ENCODE results near the gene DPH3.

DPH3 gene

GRCh38 chr3:16290827-16291196, 26.1 kb upstream of the DPH3 start:
- DNase-seq (ENCODE audit: low read depth in 2 of 2): no peak

GRCh38 chr3:16290007-16290826, 25.5 kb upstream of the DPH3 start:
- peak in 1 of 2 donors; percentile 38 for DNase-seq (ENCODE audit: low read depth in 2 of 2)

- no peak for DNase-seq (ENCODE audit: low read depth in 2 of 2)
These were observed 24.6 kb upstream of the DPH3 start for GRCh38 chr3:16289144-16289889.

GRCh38 chr3:16288664-16289063, 23.9 kb upstream of the DPH3 start:
- DNase-seq (ENCODE audit: low read depth in 2 of 2): no peak

- DNase-seq (ENCODE audit: low read depth in 2 of 2): no peak
These were observed 22.2 kb upstream of the DPH3 start for GRCh38 chr3:16286751-16287543.

GRCh38 chr3:16286161-16286560, 21.4 kb upstream of the DPH3 start:
- peak; percentile 35 to 66 for DNase-seq (ENCODE audit: low read depth in 2 of 2)

GRCh38 chr3:16284633-16285032, 19.9 kb upstream of the DPH3 start:
- DNase-seq (ENCODE audit: low read depth in 2 of 2): no peak

- no peak for DNase-seq (ENCODE audit: low read depth in 2 of 2)
These were observed 15.9 kb upstream of the DPH3 start for GRCh38 chr3:16280671-16281070.

GRCh38 chr3:16279010-16279801, 14.5 kb upstream of the DPH3 start:
- no peak for DNase-seq (ENCODE audit: low read depth in 2 of 2)

GRCh38 chr3:16277471-16277870, 12.7 kb upstream of the DPH3 start:
- no peak for DNase-seq (ENCODE audit: low read depth in 2 of 2)

- DNase-seq (ENCODE audit: low read depth in 2 of 2): no peak
These were observed 9.1 kb upstream of the DPH3 start for GRCh38 chr3:16273867-16274266.

GRCh38 chr3:16272588-16272987, 7.8 kb upstream of the DPH3 start:
- DNase-seq (ENCODE audit: low read depth in 2 of 2): no peak

GRCh38 chr3:16270855-16271254, 6.1 kb upstream of the DPH3 start:
- no peak for DNase-seq (ENCODE audit: low read depth in 2 of 2)

GRCh38 chr3:16266714-16267113, 2.0 kb upstream of the DPH3 start:
- no peak for DNase-seq (ENCODE audit: low read depth in 2 of 2)

GRCh38 chr3:16265455-16265786, 678 bp upstream of the DPH3 start:
- no peak for DNase-seq (ENCODE audit: low read depth in 2 of 2)

- peak in 1 of 2 donors; percentile 4 for DNase-seq (ENCODE audit: low read depth in 2 of 2)
These were observed 502 bp downstream of the DPH3 start for GRCh38 chr3:16264174-16264707.

GRCh38 chr3:16262174-16262573, 2.6 kb downstream of the DPH3 start:
- DNase-seq (ENCODE audit: low read depth in 2 of 2): no peak

- DNase-seq (ENCODE audit: low read depth in 2 of 2): no peak
These were observed 4.7 kb downstream of the DPH3 start for GRCh38 chr3:16260046-16260445.

- DNase-seq (ENCODE audit: low read depth in 2 of 2): no peak
These were observed 5.9 kb downstream of the DPH3 start for GRCh38 chr3:16258866-16259265.

- DNase-seq (ENCODE audit: low read depth in 2 of 2): no peak
These were observed 6.6 kb downstream of the DPH3 start for GRCh38 chr3:16258177-16258576.

- no peak for DNase-seq (ENCODE audit: low read depth in 2 of 2)
These were observed 7.4 kb downstream of the DPH3 start for GRCh38 chr3:16257309-16257708.
